Type B pancreatic cell (in vitro differentiated cells): ENCODE data around the gene FCER1G. TPM values are rescaled to one million over a fixed set of nuclear protein-coding genes. Genes with fewer than 3 reads are reported as not detected.
"Not testable (repeated sequence)": the region's sequence is repeated elsewhere in the genome, so short reads cannot be mapped to it uniquely, and the experiment has no call there.

Source experiments
- DNase-seq: peaks from one replicate; pipeline ENCODE4 v3.0.0; 2021; ENCODE audit warnings: mixed read lengths; ENCODE audit not compliant: unreplicated experiment; ENCODE audit errors: extremely low spot score
- H3K27ac Mint-ChIP-seq: 2 replicates; pipeline ENCODE4 v1.8.0; 2021; ENCODE audit warnings: mild to moderate bottlenecking, mixed read lengths
- H3K27me3 Mint-ChIP-seq: 2 replicates; pipeline ENCODE4 v1.8.0; 2021; ENCODE audit warnings: mixed read lengths
- H3K36me3 Mint-ChIP-seq: 2 replicates; pipeline ENCODE4 v1.8.0; 2021; ENCODE audit warnings: mixed read lengths
- H3K4me1 Mint-ChIP-seq: one replicate; pipeline ENCODE4 v1.8.0; 2021; ENCODE audit warnings: mixed read lengths; ENCODE audit not compliant: unreplicated experiment
- H3K4me3 Mint-ChIP-seq: 2 replicates; pipeline ENCODE4 v1.8.0; 2021; ENCODE audit warnings: mild to moderate bottlenecking, mixed read lengths
- H3K9me3 Mint-ChIP-seq: 2 replicates; pipeline ENCODE4 v1.8.0; 2021; ENCODE audit warnings: mixed read lengths
- total RNA-seq: library from RNA; stranded (reverse); gene quantifications from 2 replicates; pipeline ENCODE4 v1.2.1, GENCODE V29; 2021; ENCODE audit warnings: low replicate concordance
- TF ChIP-seq, protein P1 (sequence below): fragments of 200-600 bp; sonication (generic); conservative IDR thresholded peaks from 2 replicates; pipeline ENCODE4 v1.5.0; 2021; ENCODE audit warnings: antibody characterized with exemption, mild to moderate bottlenecking

Gene FCER1G
- total RNA-seq, 1 donor from 2014 or later: 0.80 TPM

- TF ChIP-seq, protein P1, sequence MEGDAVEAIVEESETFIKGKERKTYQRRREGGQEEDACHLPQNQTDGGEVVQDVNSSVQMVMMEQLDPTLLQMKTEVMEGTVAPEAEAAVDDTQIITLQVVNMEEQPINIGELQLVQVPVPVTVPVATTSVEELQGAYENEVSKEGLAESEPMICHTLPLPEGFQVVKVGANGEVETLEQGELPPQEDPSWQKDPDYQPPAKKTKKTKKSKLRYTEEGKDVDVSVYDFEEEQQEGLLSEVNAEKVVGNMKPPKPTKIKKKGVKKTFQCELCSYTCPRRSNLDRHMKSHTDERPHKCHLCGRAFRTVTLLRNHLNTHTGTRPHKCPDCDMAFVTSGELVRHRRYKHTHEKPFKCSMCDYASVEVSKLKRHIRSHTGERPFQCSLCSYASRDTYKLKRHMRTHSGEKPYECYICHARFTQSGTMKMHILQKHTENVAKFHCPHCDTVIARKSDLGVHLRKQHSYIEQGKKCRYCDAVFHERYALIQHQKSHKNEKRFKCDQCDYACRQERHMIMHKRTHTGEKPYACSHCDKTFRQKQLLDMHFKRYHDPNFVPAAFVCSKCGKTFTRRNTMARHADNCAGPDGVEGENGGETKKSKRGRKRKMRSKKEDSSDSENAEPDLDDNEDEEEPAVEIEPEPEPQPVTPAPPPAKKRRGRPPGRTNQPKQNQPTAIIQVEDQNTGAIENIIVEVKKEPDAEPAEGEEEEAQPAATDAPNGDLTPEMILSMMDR: no peak
- DNase-seq: no peak
- Mint-ChIP-seq H3K9me3 (no peaks in the 10 kb centered on the region), H3K4me1 (no peaks in the 10 kb centered on the region), H3K4me3 (no peak overlapping the region), H3K27ac (no peak overlapping the region), H3K27me3 (peaks cover 7% of the 10 kb centered on the region), H3K36me3 (no peaks in the 10 kb centered on the region)
These were observed 35.7 kb downstream of the FCER1G start for GRCh38 chr1:161250829-161251228.

- H3K9me3 Mint-ChIP-seq: peaks cover 4% of the 10 kb centered on the region
- peaks cover 10% of the 10 kb centered on the region for H3K27me3 Mint-ChIP-seq
- no peak for DNase-seq
- no peak overlapping the region for H3K4me3 Mint-ChIP-seq
- H3K4me1 Mint-ChIP-seq: no peaks in the 10 kb centered on the region
- H3K36me3 Mint-ChIP-seq: peaks cover 3% of the 10 kb centered on the region
- H3K27ac Mint-ChIP-seq: no peak overlapping the region
- TF ChIP-seq, protein P1: no peak
These were observed 36.5 kb downstream of the FCER1G start for GRCh38 chr1:161251579-161251978.

- H3K9me3 Mint-ChIP-seq: peaks cover 12% of the 10 kb centered on the region
- DNase-seq, H3K36me3 Mint-ChIP-seq, H3K4me1 Mint-ChIP-seq: not testable (repeated sequence)
- H3K4me3 Mint-ChIP-seq: peak overlapping the region; percentile 80
- peak overlapping the region; percentile 74 for H3K27ac Mint-ChIP-seq
- H3K27me3 Mint-ChIP-seq: peaks cover 33% of the 10 kb centered on the region
These were observed 40.2 kb downstream of the FCER1G start for GRCh38 chr1:161255302-161255701.

- Mint-ChIP-seq H3K27ac (peak overlapping the region; percentile 74), H3K9me3 (peaks cover 12% of the 10 kb centered on the region), H3K4me3 (peak overlapping the region; percentile 80), H3K4me1 (peaks cover 12% of the 10 kb centered on the region), H3K27me3 (peaks cover 40% of the 10 kb centered on the region)
- not testable (repeated sequence) for DNase-seq, H3K36me3 Mint-ChIP-seq
These were observed 40.9 kb downstream of the FCER1G start for GRCh38 chr1:161255955-161256520.

GRCh38 chr1:161257109-161257508 is 42.0 kb downstream of the FCER1G start:
- peaks cover 12% of the 10 kb centered on the region for H3K9me3 Mint-ChIP-seq

GRCh38 chr1:161258439-161259344 is 43.6 kb downstream of the FCER1G start, which contains the start of gene PCP4L1:
Gene PCP4L1 (plus strand): TSS chr1:161258745. CDS start chr1:161258975, 230 bp downstream.
- TF ChIP-seq, protein P1: no peak
- Mint-ChIP-seq H3K9me3 (peaks cover 12% of the 10 kb centered on the region), H3K27me3 (peaks cover 53% of the 10 kb centered on the region), H3K27ac (peak within 1 kb of the TSS; percentile 69), H3K4me1 (peaks cover 18% of the 10 kb centered on the region), H3K4me3 (peak within 1 kb of the TSS; percentile 82), H3K36me3 (peaks cover 8% of the 10 kb centered on the region)
- peak; percentile 78 for DNase-seq

More at GRCh38 chr1:161257109-161257508, 42.0 kb downstream of the FCER1G start:
- peak overlapping the region; percentile 74 for H3K27ac Mint-ChIP-seq
- peak overlapping the region; percentile 59 for H3K4me3 Mint-ChIP-seq
- H3K4me1 Mint-ChIP-seq: peaks cover 18% of the 10 kb centered on the region
- H3K36me3 Mint-ChIP-seq, DNase-seq: not testable (repeated sequence)
- H3K27me3 Mint-ChIP-seq: peaks cover 50% of the 10 kb centered on the region

- Mint-ChIP-seq H3K27me3 (peaks cover 53% of the 10 kb centered on the region), H3K9me3 (peaks cover 12% of the 10 kb centered on the region), H3K4me1 (peaks cover 18% of the 10 kb centered on the region), H3K36me3 (peaks cover 8% of the 10 kb centered on the region), H3K27ac (peak overlapping the region; percentile 55), H3K4me3 (peak overlapping the region; percentile 82)
- DNase-seq: no peak
- TF ChIP-seq, protein P1: no peak
These were observed 44.2 kb downstream of the FCER1G start for GRCh38 chr1:161259345-161259702.
